T-helper 1 cell (primary cell): ENCODE results near the gene ANKRD39.
"Not testable (repeated sequence)": the region's sequence is repeated elsewhere in the genome, so short reads cannot be mapped to it uniquely, and the experiment has no call there.

Source experiments
- DNase-seq, 5 donors: peaks; one replicate each; pipeline ENCODE4 v3.0.0-alpha.2; 2012 to 2020

ANKRD39 gene

GRCh38 chr2:96807127-96807471, 50.7 kb downstream of the ANKRD39 start:
- no peak for DNase-seq

GRCh38 chr2:96806468-96807126, 51.2 kb downstream of the ANKRD39 start:
- peak in 3 of 5 donors; percentile 28 to 47 (median 29) for DNase-seq

DNA sequence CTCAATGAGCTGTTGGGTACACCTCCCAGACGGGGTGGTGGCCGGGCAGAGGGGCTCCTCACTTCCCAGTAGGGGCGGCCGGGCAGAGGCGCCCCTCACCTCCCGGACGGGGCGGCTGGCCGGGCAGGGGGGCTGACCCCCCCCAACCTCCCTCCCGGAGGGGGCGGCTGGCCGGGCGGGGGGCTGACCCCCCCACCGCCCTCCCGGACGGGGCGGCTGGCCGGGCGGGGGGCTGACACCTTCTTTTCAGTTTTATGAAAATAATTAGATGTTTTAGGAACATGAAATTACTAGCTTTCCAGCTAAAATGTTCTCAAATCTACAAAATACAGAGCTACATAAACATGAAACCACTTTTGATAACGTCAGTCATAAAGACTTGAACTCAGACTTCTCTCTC, 51.9 kb downstream of the ANKRD39 start:
- not testable (repeated sequence) for DNase-seq

DNA sequence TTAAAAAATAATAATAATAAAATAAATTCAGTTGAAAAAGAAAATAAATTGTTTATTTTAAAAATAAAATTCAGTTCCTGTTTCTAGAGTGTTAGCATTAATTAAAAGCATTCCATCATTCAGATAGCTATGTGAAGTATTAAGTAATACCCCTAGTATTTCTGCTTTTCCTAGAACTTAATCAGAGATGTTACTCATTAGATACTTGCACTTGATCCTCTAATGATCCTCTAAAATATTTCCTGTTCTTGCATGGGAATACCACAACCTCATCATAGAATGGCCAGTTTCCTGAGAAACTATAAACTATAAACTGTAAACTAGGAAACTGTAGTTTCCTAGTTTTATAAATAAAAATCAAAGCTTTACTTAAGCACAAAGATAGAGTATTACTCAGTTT, 52.8 kb downstream of the ANKRD39 start:
- DNase-seq, result no peak

GRCh38 chr2:96802721-96803120, 55.1 kb downstream of the ANKRD39 start:
- DNase-seq, result no peak

GRCh38 chr2:96801786-96802595, 55.8 kb downstream of the ANKRD39 start:
- peak in 1 of 5 donors; percentile 53 for DNase-seq

DNA sequence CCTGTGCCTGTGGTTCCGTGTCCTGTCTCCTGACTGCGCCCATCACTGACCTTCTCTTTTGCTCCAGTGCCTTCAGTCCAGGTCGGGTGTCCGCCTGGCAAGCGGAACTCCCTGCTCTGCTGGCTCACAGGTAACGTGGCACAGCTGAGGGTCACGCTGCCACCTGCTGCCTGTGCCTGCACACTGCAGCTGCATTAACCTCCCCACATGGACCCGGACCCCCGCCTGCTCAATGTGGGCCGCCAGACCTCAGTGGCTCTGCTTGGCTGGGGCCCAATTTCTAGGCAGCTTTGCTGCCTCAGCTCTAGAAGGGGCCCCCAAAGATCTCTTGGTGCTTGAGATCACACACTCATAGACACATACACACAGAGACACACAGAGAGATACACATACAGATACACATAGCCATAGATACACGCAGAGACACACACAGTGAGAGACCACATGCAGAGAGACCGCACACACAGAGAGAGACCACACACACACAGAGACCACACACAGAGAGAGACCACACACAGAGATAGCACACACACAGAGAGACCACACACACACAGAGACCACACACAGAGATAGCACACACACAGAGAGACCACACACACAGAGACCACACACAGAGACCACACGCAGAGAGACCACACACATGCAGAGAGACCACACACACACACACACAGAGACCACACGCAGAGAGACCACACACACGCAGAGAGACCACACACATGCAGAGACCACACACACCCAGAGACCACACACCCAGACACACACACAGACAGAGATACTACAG, 56.6 kb downstream of the ANKRD39 start:
- DNase-seq, result peak; percentile 33 to 61 (median 52)

- no peak for DNase-seq
These were observed 57.5 kb downstream of the ANKRD39 start for GRCh38 chr2:96800061-96801004.

DNA sequence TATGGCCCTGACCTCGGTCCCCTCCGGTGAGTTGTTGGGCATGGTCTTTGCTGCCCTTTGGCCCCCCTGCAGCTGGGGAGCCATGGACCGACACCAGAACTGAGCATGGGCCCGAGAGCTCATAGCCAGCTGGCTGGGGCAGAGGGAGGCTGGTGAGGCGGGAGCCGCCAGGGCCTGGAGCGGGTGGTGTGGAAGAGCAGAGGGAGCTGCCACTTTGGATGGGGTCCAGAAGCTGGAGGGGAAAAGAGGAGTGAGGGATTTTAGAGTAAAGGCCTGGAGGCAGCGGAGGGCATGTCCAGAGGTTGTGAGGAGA, 58.2 kb downstream of the ANKRD39 start:
- no peak for DNase-seq

DNA sequence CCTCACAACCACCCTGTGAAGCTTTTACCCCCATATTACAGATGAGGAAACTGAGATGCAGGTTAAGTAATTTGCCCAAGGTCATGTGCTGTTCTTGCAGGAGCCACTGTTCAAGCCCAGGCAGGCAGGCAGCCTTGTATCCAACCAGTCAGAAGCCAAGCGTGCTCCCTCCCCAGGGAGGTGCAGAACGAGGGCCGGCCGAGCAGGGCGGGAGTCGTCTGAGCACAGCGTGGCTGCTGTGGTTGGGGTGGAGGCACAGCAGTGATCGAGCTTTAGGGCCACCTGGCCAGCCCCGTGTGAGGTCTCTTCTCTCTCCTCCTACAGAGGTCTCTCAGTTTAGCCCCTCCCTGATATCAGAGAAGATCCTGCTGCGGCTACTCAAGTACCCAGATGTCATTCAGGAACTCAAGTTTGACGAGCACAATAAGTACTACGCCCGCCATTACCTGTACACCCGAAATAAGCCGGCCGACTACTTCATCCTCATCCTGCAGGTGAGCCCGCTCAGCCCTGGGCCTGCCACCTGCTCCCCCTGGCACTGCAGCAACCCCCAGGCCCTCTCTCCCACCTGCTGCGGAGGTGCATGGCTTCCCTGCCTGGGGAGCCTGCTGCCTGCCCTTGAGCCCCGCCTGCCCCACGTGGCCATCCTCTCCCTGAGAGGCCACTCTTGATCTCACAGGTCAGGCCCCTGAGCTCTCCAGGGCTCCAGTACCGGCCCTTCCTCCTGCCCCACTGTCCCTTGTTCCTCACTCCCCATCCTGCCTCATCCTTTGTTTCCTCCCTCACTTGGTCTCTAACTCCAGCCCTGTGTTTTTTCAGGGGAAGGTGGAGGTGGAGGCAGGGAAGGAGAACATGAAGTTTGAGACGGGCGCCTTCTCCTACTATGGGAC, 58.8 kb downstream of the ANKRD39 start:
- DNase-seq, result no peak
